ENCODE data around the gene MDM2.

The MDM2 gene

DNA sequence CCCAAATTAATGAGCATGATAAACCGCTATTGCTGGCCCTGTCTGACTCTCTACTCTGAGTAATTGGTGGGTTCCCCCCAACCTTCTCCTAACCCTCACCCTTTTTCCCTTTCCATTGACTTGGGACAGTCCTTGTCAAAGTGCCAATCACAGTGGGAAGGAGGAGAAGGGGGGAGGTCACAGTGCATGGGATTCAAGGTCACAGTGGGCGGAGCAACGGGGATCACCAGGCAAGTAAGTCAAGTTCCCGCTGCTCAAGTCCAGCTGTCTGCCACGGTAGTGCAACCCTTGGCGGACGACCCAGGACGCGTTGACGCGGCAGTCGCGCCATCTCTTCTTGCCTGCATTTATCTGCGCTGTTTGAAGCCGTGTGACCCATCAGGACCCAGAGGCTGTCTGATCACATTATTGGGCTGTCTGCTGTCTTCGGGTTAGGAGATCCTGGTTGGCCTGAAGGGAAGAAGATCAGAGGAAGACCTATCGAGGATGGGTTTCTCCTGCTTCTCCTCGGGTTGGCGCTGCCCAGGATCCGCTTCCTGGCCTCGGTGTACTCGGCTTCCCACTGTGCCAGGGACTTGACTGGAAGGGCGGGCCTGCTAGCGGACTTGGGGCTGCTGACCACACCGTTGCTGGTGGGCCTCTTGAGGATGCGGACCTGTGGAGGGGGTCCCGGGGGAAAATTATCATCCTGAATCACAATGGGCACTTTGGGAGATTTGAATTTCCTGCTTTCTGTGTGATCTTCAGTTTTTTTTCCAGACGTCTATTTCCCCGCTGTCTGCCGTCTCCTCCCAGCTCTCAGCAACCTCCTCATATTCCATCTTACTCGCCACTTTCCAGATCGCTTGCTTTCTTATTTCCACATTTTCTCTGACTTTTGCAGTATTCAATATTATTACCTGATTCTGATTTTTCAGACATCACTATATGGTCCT lies 3.1 kb upstream of the MDM2 start:
- no peak for TF ChIP-seq CEBPB (IDR thresholded peaks at IDR 0.05)
- no peak for TF ChIP-seq CREB1 (IDR thresholded peaks at IDR 0.05; ENCODE audit: low read depth)

DNA sequence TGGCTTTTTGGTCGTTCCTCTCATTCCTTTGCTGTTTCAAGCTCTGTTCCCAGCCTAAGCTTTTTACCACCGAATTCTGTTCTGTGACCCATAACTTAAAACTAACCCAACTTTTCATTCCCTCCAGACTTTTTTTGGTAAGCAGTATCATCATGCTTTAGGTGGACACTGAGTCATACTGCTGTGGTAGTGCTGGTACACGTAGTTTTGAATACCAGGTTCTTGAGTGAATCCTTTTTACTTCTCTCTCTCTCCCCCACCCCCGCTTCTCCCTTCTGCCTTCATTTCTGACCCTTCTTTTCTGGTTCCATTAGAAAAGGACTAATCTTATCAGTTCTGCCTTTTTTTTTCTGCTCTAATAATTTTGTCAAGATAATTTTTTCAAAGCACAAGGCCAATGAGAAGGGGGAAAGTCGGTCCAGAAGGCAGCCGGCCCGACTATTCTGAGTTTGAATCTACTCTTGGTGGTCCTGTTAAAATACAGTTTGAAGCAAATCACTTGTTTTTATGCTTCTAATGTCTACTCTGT lies 2.3 kb upstream of the MDM2 start:
- TF ChIP-seq FOXM1 (IDR thresholded peaks at IDR 0.05; ENCODE audit: borderline replicate concordance, low read depth) (no peak), CEBPB (IDR thresholded peaks at IDR 0.05) (no peak)

DNA sequence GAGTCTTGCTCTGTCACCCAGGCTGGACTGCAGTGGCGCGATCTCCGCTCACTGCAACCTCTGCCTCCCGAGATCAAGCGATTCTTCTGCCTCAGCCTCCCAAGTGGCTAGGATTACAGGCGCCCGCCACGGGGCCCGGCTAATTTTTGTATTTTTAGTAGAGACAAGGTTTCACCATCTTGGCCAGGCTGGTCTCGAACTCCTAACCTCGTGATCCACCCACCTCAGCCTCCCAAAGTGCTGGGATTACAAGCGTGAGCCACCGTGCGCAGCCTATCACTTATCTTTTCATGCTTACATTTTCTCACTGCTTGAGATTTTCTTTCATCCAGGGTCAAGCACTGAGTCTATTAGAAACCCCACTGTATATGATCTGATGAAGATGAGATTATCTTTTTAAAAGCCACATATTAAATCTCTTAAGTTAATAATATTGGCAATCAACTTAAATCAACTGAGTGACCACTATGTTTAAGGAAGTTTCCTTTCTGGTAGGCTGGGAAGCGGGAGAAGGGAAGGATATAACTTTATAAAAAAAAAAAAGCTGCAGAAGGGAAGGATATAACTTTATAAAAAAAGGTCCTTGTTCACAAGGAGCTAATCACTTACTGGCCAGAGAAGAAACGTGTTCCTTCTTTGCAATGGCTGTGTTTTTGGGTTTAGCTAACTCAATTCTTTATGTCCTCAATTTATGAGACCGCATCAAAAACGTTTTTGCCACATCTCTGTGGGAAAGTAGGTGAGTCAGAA lies 1.3 kb upstream of the MDM2 start:
- no peak for TF ChIP-seq TEAD4 (IDR thresholded peaks at IDR 0.05)
- no peak for TF ChIP-seq FOXM1 (IDR thresholded peaks at IDR 0.05; ENCODE audit: borderline replicate concordance, low read depth)
- TF ChIP-seq EGR1 (IDR thresholded peaks at IDR 0.05) = no peak
- TF ChIP-seq, protein P1, sequence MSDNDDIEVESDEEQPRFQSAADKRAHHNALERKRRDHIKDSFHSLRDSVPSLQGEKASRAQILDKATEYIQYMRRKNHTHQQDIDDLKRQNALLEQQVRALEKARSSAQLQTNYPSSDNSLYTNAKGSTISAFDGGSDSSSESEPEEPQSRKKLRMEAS (IDR thresholded peaks at IDR 0.05) = no peak
- no peak for TF ChIP-seq NFIC (IDR thresholded peaks at IDR 0.05)
- no peak for TF ChIP-seq TAF1 (IDR thresholded peaks at IDR 0.05; ENCODE audit: low read depth)
- TF ChIP-seq, protein P2, sequence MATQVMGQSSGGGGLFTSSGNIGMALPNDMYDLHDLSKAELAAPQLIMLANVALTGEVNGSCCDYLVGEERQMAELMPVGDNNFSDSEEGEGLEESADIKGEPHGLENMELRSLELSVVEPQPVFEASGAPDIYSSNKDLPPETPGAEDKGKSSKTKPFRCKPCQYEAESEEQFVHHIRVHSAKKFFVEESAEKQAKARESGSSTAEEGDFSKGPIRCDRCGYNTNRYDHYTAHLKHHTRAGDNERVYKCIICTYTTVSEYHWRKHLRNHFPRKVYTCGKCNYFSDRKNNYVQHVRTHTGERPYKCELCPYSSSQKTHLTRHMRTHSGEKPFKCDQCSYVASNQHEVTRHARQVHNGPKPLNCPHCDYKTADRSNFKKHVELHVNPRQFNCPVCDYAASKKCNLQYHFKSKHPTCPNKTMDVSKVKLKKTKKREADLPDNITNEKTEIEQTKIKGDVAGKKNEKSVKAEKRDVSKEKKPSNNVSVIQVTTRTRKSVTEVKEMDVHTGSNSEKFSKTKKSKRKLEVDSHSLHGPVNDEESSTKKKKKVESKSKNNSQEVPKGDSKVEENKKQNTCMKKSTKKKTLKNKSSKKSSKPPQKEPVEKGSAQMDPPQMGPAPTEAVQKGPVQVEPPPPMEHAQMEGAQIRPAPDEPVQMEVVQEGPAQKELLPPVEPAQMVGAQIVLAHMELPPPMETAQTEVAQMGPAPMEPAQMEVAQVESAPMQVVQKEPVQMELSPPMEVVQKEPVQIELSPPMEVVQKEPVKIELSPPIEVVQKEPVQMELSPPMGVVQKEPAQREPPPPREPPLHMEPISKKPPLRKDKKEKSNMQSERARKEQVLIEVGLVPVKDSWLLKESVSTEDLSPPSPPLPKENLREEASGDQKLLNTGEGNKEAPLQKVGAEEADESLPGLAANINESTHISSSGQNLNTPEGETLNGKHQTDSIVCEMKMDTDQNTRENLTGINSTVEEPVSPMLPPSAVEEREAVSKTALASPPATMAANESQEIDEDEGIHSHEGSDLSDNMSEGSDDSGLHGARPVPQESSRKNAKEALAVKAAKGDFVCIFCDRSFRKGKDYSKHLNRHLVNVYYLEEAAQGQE (IDR thresholded peaks at IDR 0.05; ENCODE audit: low read depth) = no peak
- TF ChIP-seq ZBTB7A (IDR thresholded peaks at IDR 0.05; ENCODE audit: low read depth) = no peak
- no peak for TF ChIP-seq EP300 (IDR thresholded peaks at IDR 0.05; ENCODE audit: borderline replicate concordance)
- no peak for TF ChIP-seq CREB1 (IDR thresholded peaks at IDR 0.05; ENCODE audit: low read depth)
- TF ChIP-seq TCF12 (IDR thresholded peaks at IDR 0.05; ENCODE audit: low read depth) = no peak
- no peak for TF ChIP-seq YY1 (IDR thresholded peaks at IDR 0.05; ENCODE audit: low read depth)
- TF ChIP-seq RAD21 (IDR thresholded peaks at IDR 0.05; ENCODE audit: low read depth) = no peak
- TF ChIP-seq, protein P3, sequence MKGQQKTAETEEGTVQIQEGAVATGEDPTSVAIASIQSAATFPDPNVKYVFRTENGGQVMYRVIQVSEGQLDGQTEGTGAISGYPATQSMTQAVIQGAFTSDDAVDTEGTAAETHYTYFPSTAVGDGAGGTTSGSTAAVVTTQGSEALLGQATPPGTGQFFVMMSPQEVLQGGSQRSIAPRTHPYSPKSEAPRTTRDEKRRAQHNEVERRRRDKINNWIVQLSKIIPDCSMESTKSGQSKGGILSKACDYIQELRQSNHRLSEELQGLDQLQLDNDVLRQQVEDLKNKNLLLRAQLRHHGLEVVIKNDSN (IDR thresholded peaks at IDR 0.05) = no peak
- TF ChIP-seq CEBPB (IDR thresholded peaks at IDR 0.05) = no peak

DNA sequence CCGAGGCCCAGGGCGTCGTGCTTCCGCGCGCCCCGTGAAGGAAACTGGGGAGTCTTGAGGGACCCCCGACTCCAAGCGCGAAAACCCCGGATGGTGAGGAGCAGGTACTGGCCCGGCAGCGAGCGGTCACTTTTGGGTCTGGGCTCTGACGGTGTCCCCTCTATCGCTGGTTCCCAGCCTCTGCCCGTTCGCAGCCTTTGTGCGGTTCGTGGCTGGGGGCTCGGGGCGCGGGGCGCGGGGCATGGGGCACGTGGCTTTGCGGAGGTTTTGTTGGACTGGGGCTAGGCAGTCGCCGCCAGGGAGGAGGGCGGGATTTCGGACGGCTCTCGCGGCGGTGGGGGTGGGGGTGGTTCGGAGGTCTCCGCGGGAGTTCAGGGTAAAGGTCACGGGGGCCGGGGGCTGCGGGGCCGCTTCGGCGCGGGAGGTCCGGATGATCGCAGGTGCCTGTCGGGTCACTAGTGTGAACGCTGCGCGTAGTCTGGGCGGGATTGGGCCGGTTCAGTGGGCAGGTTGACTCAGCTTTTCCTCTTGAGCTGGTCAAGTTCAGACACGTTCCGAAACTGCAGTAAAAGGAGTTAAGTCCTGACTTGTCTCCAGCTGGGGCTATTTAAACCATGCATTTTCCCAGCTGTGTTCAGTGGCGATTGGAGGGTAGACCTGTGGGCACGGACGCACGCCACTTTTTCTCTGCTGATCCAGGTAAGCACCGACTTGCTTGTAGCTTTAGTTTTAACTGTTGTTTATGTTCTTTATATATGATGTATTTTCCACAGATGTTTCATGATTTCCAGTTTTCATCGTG lies 612 bp downstream of the MDM2 start:
- TF ChIP-seq ZBTB7A (IDR thresholded peaks at IDR 0.05; ENCODE audit: low read depth) = no peak; the same call in none of the 2 replicates
- no peak for TF ChIP-seq CREB1 (IDR thresholded peaks at IDR 0.05; ENCODE audit: low read depth)
- peak; percentile 79 for TF ChIP-seq FOXM1 (IDR thresholded peaks at IDR 0.05; ENCODE audit: borderline replicate concordance, low read depth)
- peak; percentile 56 for TF ChIP-seq EP300 (IDR thresholded peaks at IDR 0.05; ENCODE audit: borderline replicate concordance)
- TF ChIP-seq, protein P1 (IDR thresholded peaks at IDR 0.05) = peak; percentile 78
- TF ChIP-seq, protein P3 (IDR thresholded peaks at IDR 0.05) = peak; percentile 31; the same call in 1 of the 2 replicates
- no peak for TF ChIP-seq RAD21 (IDR thresholded peaks at IDR 0.05; ENCODE audit: low read depth)
- peak; percentile 33; the same call in 1 of the 2 replicates for TF ChIP-seq TAF1 (IDR thresholded peaks at IDR 0.05; ENCODE audit: low read depth)
- TF ChIP-seq, protein P2 (IDR thresholded peaks at IDR 0.05; ENCODE audit: low read depth) = no peak
- TF ChIP-seq CEBPB (IDR thresholded peaks at IDR 0.05) = no peak; the same call in 1 of the 2 replicates
- no peak for TF ChIP-seq YY1 (IDR thresholded peaks at IDR 0.05; ENCODE audit: low read depth)
- TF ChIP-seq EGR1 (IDR thresholded peaks at IDR 0.05) = no peak
